ENCODE results near the gene CREB5. TPM values are rescaled to one million over a fixed set of nuclear protein-coding genes. Genes with fewer than 3 reads are reported as not detected.

Gene CREB5
- total RNA-seq: not detected in 2 replicates

- H3K27ac Mint-ChIP-seq: no peak within 1 kb of the TSS
- H3K9me3 Mint-ChIP-seq: no peaks in the 10 kb centered on the region
- H3K4me3 Mint-ChIP-seq (ENCODE audit: low read depth): no peak within 1 kb of the TSS
- H3K27me3 Mint-ChIP-seq (ENCODE audit: low read depth): peaks cover 71% of the 10 kb centered on the region
- no peak for DNase-seq (ENCODE audit: low spot score)
- no peaks in the 10 kb centered on the region for H3K36me3 Mint-ChIP-seq (ENCODE audit: low read depth)
- intact Hi-C loops (cut with micrococcal nuclease): no loop called here
- peaks cover 23% of the 10 kb centered on the region for H3K4me1 Mint-ChIP-seq (ENCODE audit: low read depth)
These were observed at the start of gene CREB5 for GRCh38 chr7:28411876-28412662. TSS of gene CREB5 (plus strand) at chr7:28412518. CDS start at chr7:28412915, 397 bp downstream.

DNA sequence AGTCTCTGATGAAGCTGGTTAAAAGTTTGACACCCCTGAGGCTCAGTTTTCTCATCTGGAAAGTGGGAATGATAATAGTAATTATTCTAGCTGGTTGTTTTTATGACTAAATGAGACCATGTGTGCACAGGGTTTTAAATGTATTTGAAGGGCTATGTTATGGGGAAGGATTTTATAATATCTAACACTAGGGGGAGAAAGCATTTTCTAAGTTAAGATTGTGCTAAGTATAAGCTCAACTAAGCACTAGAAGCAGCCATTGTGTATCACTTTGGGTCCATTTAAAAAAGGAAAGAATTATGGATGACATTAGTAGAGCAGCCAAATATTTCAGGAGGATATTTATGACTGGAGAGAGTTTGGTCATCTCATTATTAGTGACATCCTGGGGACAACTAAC is 49.5 kb upstream of the CREB5 start:
- Mint-ChIP-seq H3K4me3 (ENCODE audit: low read depth) (no peak overlapping the region), H3K4me1 (ENCODE audit: low read depth) (no peaks in the 10 kb centered on the region), H3K27ac (no peak overlapping the region), H3K9me3 (peaks cover 14% of the 10 kb centered on the region), H3K27me3 (ENCODE audit: low read depth) (peaks cover 21% of the 10 kb centered on the region), H3K36me3 (ENCODE audit: low read depth) (no peaks in the 10 kb centered on the region)
- intact Hi-C loops (cut with micrococcal nuclease): no loop called here
- DNase-seq (ENCODE audit: low spot score): no peak

DNA sequence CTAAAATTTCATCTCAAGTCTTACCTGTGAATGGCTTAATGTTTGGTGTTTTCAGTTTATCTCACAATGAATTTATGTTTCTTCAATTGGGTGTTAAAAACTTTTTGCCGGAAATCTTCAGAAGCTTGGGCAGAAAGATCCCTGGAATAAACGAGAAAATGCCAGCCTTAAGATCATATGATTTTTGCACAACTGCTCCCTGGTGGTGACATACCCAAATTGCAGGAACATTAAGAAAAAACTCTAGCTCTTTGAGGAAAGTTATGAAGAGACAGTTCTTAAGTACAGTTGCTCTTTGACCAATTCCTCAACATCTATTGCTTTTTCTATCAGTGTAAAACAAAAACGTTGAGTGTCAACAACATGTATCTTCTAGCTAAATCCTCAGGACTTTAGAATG is 48.2 kb upstream of the CREB5 start:
- Mint-ChIP-seq H3K27ac (no peak overlapping the region), H3K9me3 (peaks cover 14% of the 10 kb centered on the region)
- intact Hi-C loops (cut with micrococcal nuclease): no loop called here

DNA sequence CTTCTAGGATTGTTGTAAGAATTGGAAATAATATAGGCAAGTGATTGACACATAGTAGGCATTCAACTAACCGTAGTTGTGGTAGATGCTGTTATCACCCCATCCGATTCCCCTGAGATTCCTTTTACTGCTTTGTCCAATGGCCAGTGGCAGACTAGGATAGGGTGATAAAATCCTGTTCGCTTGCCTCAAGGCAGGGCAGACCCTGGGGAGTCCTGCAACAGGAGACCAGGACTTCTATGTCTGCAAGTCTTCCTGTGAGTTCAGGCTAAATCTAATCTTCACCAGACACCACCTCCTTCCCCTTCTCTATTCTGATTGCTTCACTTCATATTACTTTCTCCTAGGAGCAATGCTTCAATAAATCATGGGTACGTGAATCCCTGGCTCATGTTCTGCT is 42.8 kb upstream of the CREB5 start:
- intact Hi-C loops (cut with micrococcal nuclease): no loop called here
- no peak overlapping the region for H3K4me3 Mint-ChIP-seq (ENCODE audit: low read depth)
- DNase-seq (ENCODE audit: low spot score): no peak
- H3K27me3 Mint-ChIP-seq (ENCODE audit: low read depth): peaks cover 11% of the 10 kb centered on the region
- peaks cover 11% of the 10 kb centered on the region for H3K9me3 Mint-ChIP-seq
- no peak overlapping the region for H3K27ac Mint-ChIP-seq
- H3K36me3 Mint-ChIP-seq (ENCODE audit: low read depth): no peaks in the 10 kb centered on the region
- no peaks in the 10 kb centered on the region for H3K4me1 Mint-ChIP-seq (ENCODE audit: low read depth)

More for the DNA sequence above, 48.2 kb upstream of the CREB5 start:
- no peak for DNase-seq (ENCODE audit: low spot score)
- Mint-ChIP-seq H3K4me3 (ENCODE audit: low read depth) (no peak overlapping the region), H3K4me1 (ENCODE audit: low read depth) (no peaks in the 10 kb centered on the region), H3K27me3 (ENCODE audit: low read depth) (peaks cover 19% of the 10 kb centered on the region), H3K36me3 (ENCODE audit: low read depth) (no peaks in the 10 kb centered on the region)

DNA sequence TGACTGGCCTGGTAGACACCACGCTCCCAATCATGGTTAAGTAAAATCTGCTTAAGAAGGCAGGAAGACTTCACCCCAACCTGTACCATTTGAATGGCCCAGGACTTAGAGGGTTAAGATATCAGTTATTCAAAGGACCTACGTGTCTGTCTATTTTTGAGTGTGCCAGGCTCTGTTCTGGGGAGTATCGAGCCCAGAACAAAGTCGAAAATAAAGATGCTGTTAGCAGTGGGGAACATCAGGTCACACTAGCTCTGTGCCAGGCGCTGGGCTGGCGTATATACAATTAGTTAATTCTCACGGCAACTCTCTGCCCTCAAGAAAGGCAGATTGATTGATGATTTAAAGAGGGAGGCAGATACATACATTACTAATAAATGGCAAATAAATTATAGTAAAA is 40.5 kb upstream of the CREB5 start:
- no peak for DNase-seq (ENCODE audit: low spot score)
- Mint-ChIP-seq H3K9me3 (no peaks in the 10 kb centered on the region), H3K36me3 (ENCODE audit: low read depth) (no peaks in the 10 kb centered on the region), H3K4me3 (ENCODE audit: low read depth) (no peak overlapping the region), H3K4me1 (ENCODE audit: low read depth) (no peaks in the 10 kb centered on the region), H3K27ac (no peak overlapping the region), H3K27me3 (ENCODE audit: low read depth) (peaks cover 4% of the 10 kb centered on the region)
- intact Hi-C loops (cut with micrococcal nuclease): no loop called here

DNA sequence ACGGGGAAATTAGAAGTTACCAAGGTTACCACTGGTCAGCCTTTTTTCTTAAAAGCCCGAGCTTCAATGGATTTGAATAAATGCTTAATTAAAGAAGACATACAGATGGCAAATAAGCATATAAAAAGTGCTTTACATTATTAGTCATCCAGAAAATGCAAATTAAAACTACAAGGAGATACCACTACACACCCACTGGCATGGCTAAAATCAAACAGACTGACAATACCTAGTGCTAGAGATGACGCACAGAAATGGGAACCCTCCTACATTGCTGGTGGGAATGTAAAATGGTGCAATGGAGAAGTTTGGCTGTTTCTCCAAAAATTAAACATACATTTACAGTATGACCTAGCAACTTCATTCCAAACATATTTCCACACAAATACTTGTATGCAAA is 38.3 kb upstream of the CREB5 start:
- peaks cover 4% of the 10 kb centered on the region for H3K27me3 Mint-ChIP-seq (ENCODE audit: low read depth)
- no peak for DNase-seq (ENCODE audit: low spot score)
- no peak overlapping the region for H3K4me3 Mint-ChIP-seq (ENCODE audit: low read depth)
- no peaks in the 10 kb centered on the region for H3K9me3 Mint-ChIP-seq
- no peak overlapping the region for H3K27ac Mint-ChIP-seq
- H3K4me1 Mint-ChIP-seq (ENCODE audit: low read depth): no peaks in the 10 kb centered on the region
- no peaks in the 10 kb centered on the region for H3K36me3 Mint-ChIP-seq (ENCODE audit: low read depth)
- intact Hi-C loops (cut with micrococcal nuclease): no loop called here

DNA sequence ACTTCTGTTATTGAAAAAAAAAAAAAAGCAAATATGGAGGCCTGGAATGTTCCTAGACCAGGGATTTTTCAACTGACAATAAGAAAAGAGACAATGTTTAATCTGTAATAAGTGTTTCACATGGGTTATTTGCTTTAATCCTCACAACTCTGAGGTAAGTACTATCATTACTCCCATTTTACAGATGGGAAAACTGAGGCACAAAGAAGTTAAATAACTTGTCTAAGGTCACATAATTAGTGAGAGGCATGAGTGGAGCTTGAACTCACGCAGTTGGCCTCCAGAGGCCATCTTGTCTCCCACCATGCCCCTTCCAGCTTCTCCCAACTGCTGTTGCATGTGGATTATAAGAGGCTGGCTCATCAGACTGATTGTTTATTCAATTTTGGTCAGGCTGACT is 36.6 kb upstream of the CREB5 start:
- H3K27me3 Mint-ChIP-seq (ENCODE audit: low read depth): peaks cover 4% of the 10 kb centered on the region
- DNase-seq (ENCODE audit: low spot score): no peak
- intact Hi-C loops (cut with micrococcal nuclease): no loop called here
- no peak overlapping the region for H3K4me3 Mint-ChIP-seq (ENCODE audit: low read depth)
- no peaks in the 10 kb centered on the region for H3K36me3 Mint-ChIP-seq (ENCODE audit: low read depth)
- H3K9me3 Mint-ChIP-seq: no peaks in the 10 kb centered on the region
- no peak overlapping the region for H3K27ac Mint-ChIP-seq
- no peaks in the 10 kb centered on the region for H3K4me1 Mint-ChIP-seq (ENCODE audit: low read depth)

DNA sequence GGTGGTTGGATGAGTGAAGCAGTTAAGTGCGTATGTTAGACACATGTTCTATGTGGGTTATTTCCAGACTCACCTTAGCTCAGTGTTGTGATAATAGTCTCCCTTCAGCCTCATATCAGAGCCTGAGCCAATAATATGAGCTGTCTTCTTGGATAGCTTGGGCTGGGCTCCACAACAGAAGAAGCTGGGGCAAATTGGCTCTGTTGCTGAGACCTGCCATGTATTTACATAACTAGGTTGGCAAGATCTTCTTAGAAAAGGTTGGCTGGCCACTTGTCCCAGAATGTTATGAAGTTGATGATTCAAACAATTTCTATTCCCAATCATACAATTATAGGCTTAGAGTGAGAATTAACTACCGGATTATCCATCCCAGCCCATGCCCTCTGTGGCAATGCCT is 35.7 kb upstream of the CREB5 start:
- Mint-ChIP-seq H3K9me3 (no peaks in the 10 kb centered on the region), H3K27me3 (ENCODE audit: low read depth) (peaks cover 6% of the 10 kb centered on the region), H3K27ac (no peak overlapping the region), H3K36me3 (ENCODE audit: low read depth) (no peaks in the 10 kb centered on the region), H3K4me1 (ENCODE audit: low read depth) (no peaks in the 10 kb centered on the region), H3K4me3 (ENCODE audit: low read depth) (no peak overlapping the region)
- DNase-seq (ENCODE audit: low spot score): no peak
- intact Hi-C loops (cut with micrococcal nuclease): no loop called here

GRCh38 chr7:28378574-28379149 is 33.7 kb upstream of the CREB5 start:
- Mint-ChIP-seq H3K27me3 (ENCODE audit: low read depth) (peaks cover 5% of the 10 kb centered on the region), H3K27ac (no peak overlapping the region), H3K9me3 (no peaks in the 10 kb centered on the region), H3K4me3 (ENCODE audit: low read depth) (no peak overlapping the region), H3K4me1 (ENCODE audit: low read depth) (no peaks in the 10 kb centered on the region), H3K36me3 (ENCODE audit: low read depth) (no peaks in the 10 kb centered on the region)
- intact Hi-C loops (cut with micrococcal nuclease): no loop called here
- DNase-seq (ENCODE audit: low spot score): no peak

GRCh38 chr7:28381466-28381865 is 30.9 kb upstream of the CREB5 start:
- DNase-seq (ENCODE audit: low spot score): no peak
- no peaks in the 10 kb centered on the region for H3K9me3 Mint-ChIP-seq
- intact Hi-C loops (cut with micrococcal nuclease): no loop called here
- no peaks in the 10 kb centered on the region for H3K4me1 Mint-ChIP-seq (ENCODE audit: low read depth)
- H3K27ac Mint-ChIP-seq: no peak overlapping the region
- no peaks in the 10 kb centered on the region for H3K36me3 Mint-ChIP-seq (ENCODE audit: low read depth)
- H3K27me3 Mint-ChIP-seq (ENCODE audit: low read depth): peaks cover 8% of the 10 kb centered on the region
- no peak overlapping the region for H3K4me3 Mint-ChIP-seq (ENCODE audit: low read depth)

DNA sequence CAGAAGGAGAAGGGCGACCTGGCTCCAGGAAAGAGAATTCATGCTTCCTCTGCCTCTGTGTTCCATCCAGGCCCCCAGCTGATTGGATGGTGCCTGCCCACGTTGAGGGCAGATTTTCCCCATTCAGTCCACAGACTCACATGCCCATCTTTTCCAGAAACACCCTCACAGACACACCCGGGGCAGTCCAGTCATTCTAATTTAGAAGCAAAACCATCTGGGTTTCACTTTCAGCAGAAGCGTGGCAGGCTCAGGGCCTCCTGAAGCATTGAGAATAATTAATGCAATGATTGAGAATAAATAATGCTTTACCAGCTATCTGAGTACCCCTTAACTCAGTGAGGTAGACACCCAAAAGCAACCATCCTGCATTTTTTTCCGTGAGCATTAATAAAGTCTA is 30.2 kb upstream of the CREB5 start:
- Mint-ChIP-seq H3K36me3 (ENCODE audit: low read depth) (no peaks in the 10 kb centered on the region), H3K4me1 (ENCODE audit: low read depth) (no peaks in the 10 kb centered on the region), H3K9me3 (no peaks in the 10 kb centered on the region), H3K27ac (no peak overlapping the region), H3K27me3 (ENCODE audit: low read depth) (peaks cover 11% of the 10 kb centered on the region), H3K4me3 (ENCODE audit: low read depth) (no peak overlapping the region)
- no peak for DNase-seq (ENCODE audit: low spot score)
- intact Hi-C loops (cut with micrococcal nuclease): no loop called here

DNA sequence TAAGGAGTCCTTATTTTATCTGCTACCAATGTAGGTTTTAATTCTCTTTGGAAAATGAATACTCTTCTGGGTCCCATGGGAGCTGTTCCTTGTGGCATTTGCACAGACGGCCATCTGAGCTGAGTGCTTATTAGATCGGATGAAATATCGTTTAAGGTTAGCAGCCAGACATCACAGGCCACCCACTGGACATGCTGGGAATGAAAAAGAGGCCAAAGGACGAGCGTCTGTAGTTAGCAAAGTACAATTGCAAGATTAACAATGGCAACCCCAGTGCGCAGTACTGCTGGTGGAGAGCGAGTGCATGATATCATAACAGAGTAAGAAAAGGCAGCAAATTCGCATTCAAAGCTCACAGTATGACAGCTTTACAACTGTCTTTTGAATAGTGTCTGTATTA is 28.3 kb upstream of the CREB5 start:
- Mint-ChIP-seq H3K9me3 (no peaks in the 10 kb centered on the region), H3K4me3 (ENCODE audit: low read depth) (no peak overlapping the region), H3K36me3 (ENCODE audit: low read depth) (no peaks in the 10 kb centered on the region), H3K27me3 (ENCODE audit: low read depth) (peaks cover 13% of the 10 kb centered on the region), H3K4me1 (ENCODE audit: low read depth) (no peaks in the 10 kb centered on the region), H3K27ac (no peak overlapping the region)
- intact Hi-C loops (cut with micrococcal nuclease): no loop called here
- DNase-seq (ENCODE audit: low spot score): no peak

DNA sequence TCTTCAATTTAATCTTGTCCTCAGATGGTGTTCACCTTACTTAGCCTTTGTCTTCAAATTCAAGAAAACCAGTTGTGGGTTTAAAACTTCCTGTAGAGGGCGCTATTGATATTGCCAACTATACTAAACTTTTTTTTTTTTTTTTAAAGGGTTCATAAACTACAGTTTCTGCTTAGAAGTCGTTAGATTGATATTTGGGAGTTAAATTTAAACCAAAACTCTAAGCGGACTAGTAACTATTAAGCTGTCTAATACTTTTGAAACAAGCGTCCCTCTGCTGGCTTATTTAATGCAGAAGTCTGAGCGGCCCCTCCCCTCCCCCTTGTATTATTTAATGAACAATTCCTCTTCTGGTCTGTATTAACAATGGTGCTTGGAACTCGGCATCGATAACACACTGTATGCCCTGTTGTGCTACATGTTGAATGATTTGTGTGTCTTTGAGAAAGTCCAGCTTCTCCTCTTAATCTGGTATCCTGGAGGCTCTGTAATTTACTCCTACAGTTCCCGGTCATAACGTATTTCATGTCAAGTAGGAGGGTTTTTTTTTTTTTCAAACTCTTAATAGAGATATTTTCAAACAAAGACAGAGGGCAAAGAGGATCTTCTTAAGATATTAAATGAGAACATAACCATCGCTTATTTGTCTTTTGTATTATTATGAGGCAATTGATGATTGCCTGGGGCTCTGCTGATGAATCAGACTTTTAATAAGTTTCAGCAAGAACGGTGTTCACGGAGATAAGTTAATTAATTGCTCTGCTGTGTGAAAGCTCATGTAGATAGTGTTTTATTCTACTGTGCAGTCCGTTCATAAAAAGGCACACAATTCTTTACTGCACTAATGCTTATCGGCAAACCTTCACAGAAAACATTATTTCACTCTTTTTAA is 22.6 kb upstream of the CREB5 start:
- intact Hi-C loops (cut with micrococcal nuclease): loop anchor here (1.0 kb wide), 2 partner anchors 237 to 465 kb away; no protein-coding TSS in a partner anchor
- Mint-ChIP-seq H3K4me1 (ENCODE audit: low read depth) (no peaks in the 10 kb centered on the region), H3K27ac (no peak overlapping the region), H3K4me3 (ENCODE audit: low read depth) (no peak overlapping the region), H3K36me3 (ENCODE audit: low read depth) (no peaks in the 10 kb centered on the region), H3K27me3 (ENCODE audit: low read depth) (peaks cover 28% of the 10 kb centered on the region), H3K9me3 (no peaks in the 10 kb centered on the region)
- DNase-seq (ENCODE audit: low spot score): no peak
